Osteocyte (in vitro differentiated cells): ENCODE results near the gene SPEG. TPM values are rescaled to one million over a fixed set of nuclear protein-coding genes. Genes with fewer than 3 reads are reported as not detected.

Experiments used
- DNase-seq: peaks from one replicate; pipeline ENCODE4 v3.0.0; 2021; ENCODE audit warnings: mixed read lengths; ENCODE audit not compliant: unreplicated experiment; ENCODE audit errors: extremely low spot score
- H3K27ac Mint-ChIP-seq: one replicate; pipeline ENCODE4 v1.8.0; 2021; ENCODE audit warnings: mild to moderate bottlenecking, mixed read lengths; ENCODE audit not compliant: unreplicated experiment
- H3K27me3 Mint-ChIP-seq: one replicate; pipeline ENCODE4 v1.8.0; 2021; ENCODE audit warnings: mixed read lengths; ENCODE audit not compliant: unreplicated experiment
- H3K36me3 Mint-ChIP-seq: one replicate; pipeline ENCODE4 v1.8.0; 2021; ENCODE audit warnings: mixed read lengths; ENCODE audit not compliant: unreplicated experiment
- H3K4me1 Mint-ChIP-seq: one replicate; pipeline ENCODE4 v1.8.0; 2021; ENCODE audit warnings: mixed read lengths; ENCODE audit not compliant: unreplicated experiment
- H3K4me3 Mint-ChIP-seq: one replicate; pipeline ENCODE4 v1.8.0; 2021; ENCODE audit warnings: mild to moderate bottlenecking, moderate library complexity, mixed read lengths; ENCODE audit not compliant: unreplicated experiment
- H3K9me3 Mint-ChIP-seq: one replicate; pipeline ENCODE4 v1.8.0; 2021; ENCODE audit warnings: mixed read lengths; ENCODE audit not compliant: unreplicated experiment
- total RNA-seq: library from RNA; stranded (reverse); gene quantifications from 2 replicates; pipeline ENCODE4 v1.2.1, GENCODE V29; 2021
- TF ChIP-seq, protein P1 (sequence below): fragments of 200-600 bp; sonication (generic); IDR thresholded peaks from 2 replicates; pipeline ENCODE4 v1.5.0; 2021; ENCODE audit warnings: antibody characterized with exemption, mild to moderate bottlenecking, moderate library complexity

SPEG gene
- total RNA-seq, 1 donor from 2014 or later = 30.3 TPM

DNA sequence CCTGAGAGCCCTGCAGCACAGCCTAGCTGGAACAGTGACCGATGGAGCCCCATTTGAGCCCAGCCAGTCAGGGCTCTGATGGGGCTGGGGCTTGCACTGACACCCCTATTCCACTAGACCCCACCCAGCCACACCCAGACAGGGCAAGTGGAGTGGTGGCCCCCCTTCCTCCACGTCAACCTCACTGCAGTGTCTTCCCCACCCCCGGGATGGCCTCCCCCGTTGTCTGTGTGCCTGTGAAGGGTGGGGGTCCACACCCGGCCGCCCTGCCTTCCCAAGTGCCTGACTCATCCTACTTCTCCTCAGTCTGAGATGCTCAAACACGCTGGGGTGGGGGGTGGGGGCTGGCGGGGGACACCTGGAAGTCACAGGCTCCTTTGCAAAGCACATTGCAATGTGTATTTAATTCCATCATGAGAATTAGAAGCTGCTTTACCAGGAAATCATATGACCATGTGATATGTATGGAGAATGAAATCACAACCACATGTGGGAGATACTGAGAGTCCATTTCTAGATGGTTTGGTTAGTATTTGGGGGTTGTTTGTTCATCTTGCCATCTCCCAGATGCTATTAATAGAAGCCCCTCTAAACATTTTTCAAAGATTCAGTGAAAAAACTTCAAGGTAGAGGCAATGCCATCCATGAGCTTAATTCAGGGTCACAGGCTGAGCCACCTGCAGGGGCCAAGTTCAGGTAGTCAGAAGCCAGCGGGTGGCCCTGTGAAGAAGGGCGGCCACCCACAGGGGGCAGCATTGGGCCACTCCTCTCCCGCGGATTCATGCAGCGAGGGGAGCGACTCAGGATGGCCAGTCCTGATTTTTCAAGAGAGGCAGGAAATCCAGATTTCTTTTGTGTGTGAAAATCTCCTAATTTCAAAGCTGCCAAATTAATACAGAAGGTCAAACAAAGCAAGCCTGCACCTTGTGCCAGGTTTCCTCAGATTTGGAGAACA is 41.3 kb downstream of the SPEG start:
- peaks cover 9% of the 10 kb centered on the region for H3K4me1 Mint-ChIP-seq
- peaks cover 3% of the 10 kb centered on the region for H3K36me3 Mint-ChIP-seq
- H3K27ac Mint-ChIP-seq = peak overlapping the region; percentile 52
- H3K4me3 Mint-ChIP-seq = peak overlapping the region; percentile 52
- no peak for DNase-seq
- H3K9me3 Mint-ChIP-seq = no peaks in the 10 kb centered on the region
- TF ChIP-seq, protein P1, sequence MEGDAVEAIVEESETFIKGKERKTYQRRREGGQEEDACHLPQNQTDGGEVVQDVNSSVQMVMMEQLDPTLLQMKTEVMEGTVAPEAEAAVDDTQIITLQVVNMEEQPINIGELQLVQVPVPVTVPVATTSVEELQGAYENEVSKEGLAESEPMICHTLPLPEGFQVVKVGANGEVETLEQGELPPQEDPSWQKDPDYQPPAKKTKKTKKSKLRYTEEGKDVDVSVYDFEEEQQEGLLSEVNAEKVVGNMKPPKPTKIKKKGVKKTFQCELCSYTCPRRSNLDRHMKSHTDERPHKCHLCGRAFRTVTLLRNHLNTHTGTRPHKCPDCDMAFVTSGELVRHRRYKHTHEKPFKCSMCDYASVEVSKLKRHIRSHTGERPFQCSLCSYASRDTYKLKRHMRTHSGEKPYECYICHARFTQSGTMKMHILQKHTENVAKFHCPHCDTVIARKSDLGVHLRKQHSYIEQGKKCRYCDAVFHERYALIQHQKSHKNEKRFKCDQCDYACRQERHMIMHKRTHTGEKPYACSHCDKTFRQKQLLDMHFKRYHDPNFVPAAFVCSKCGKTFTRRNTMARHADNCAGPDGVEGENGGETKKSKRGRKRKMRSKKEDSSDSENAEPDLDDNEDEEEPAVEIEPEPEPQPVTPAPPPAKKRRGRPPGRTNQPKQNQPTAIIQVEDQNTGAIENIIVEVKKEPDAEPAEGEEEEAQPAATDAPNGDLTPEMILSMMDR = peak; percentile 91
- H3K27me3 Mint-ChIP-seq = no peaks in the 10 kb centered on the region

- Mint-ChIP-seq H3K27me3 (no peaks in the 10 kb centered on the region), H3K4me3 (peak overlapping the region; percentile 52), H3K4me1 (peaks cover 9% of the 10 kb centered on the region), H3K9me3 (no peaks in the 10 kb centered on the region), H3K36me3 (peaks cover 3% of the 10 kb centered on the region), H3K27ac (no peak overlapping the region)
- DNase-seq = no peak
- TF ChIP-seq, protein P1 = no peak
These were observed 42.1 kb downstream of the SPEG start for GRCh38 chr2:219476652-219477151.

GRCh38 chr2:219477179-219477578 is 42.5 kb downstream of the SPEG start:
- Mint-ChIP-seq H3K4me1 (peaks cover 9% of the 10 kb centered on the region), H3K27me3 (no peaks in the 10 kb centered on the region), H3K36me3 (peaks cover 3% of the 10 kb centered on the region), H3K4me3 (no peak overlapping the region), H3K9me3 (no peaks in the 10 kb centered on the region), H3K27ac (no peak overlapping the region)
- no peak for DNase-seq
- TF ChIP-seq, protein P1 = no peak

DNA sequence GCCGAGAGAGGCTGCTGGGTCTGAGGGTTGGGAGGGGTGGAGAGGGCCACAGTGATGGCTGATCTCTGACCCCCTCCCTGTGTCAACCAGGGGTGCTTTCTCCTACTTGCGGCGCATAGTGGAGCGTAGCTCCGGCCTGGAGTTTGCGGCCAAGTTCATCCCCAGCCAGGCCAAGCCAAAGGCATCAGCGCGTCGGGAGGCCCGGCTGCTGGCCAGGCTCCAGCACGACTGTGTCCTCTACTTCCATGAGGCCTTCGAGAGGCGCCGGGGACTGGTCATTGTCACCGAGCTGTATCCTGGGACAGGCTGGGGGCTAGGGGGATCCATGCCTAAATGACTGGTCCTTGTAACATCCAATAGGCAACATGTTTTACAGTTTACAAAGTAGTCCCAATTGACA is 43.2 kb downstream of the SPEG start:
- H3K36me3 Mint-ChIP-seq = peaks cover 5% of the 10 kb centered on the region
- TF ChIP-seq, protein P1 = no peak
- no peaks in the 10 kb centered on the region for H3K9me3 Mint-ChIP-seq
- no peaks in the 10 kb centered on the region for H3K27me3 Mint-ChIP-seq
- no peak for DNase-seq
- peaks cover 9% of the 10 kb centered on the region for H3K4me1 Mint-ChIP-seq
- H3K27ac Mint-ChIP-seq = no peak overlapping the region
- H3K4me3 Mint-ChIP-seq = no peak overlapping the region

- H3K27me3 Mint-ChIP-seq = no peaks in the 10 kb centered on the region
- H3K36me3 Mint-ChIP-seq = peaks cover 6% of the 10 kb centered on the region
- H3K27ac Mint-ChIP-seq = no peak overlapping the region
- TF ChIP-seq, protein P1 = no peak
- H3K4me3 Mint-ChIP-seq = no peak overlapping the region
- peaks cover 9% of the 10 kb centered on the region for H3K4me1 Mint-ChIP-seq
- H3K9me3 Mint-ChIP-seq = no peaks in the 10 kb centered on the region
- no peak for DNase-seq
These were observed 44.3 kb downstream of the SPEG start for GRCh38 chr2:219478916-219479315.
